ENCODE results near the gene SLC2A13. TPM values are rescaled to one million over a fixed set of nuclear protein-coding genes. Genes with fewer than 3 reads are reported as not detected.

Gene SLC2A13
- total and polyA plus RNA-seq, 3 donors from 2014 or later, result 3.3 to 19.8 (median 18.0) TPM

DNA sequence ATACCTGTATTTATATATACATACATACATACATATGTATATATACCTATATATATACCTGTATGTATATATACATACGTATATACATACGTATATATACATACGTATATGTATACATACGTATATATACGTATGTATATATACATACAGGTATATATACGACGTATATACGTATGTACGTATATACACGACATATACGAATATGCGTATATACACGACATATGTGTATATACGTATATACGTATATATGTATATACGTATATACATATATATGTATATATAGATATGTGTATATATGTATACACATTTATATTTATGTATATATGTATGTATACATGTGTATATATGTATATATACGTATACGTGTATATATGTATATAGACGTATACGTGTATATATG, 393.5 kb downstream of the SLC2A13 start:
- H3K36me3 ChIP-seq (ENCODE audit: low read depth, missing control alignments), result no peaks in the 10 kb centered on the region
- H3K27me3 ChIP-seq, result no peaks in the 10 kb centered on the region
- no peak for DNase-seq
- H3K4me3 ChIP-seq, result no peak overlapping the region
- TF ChIP-seq, protein P1, sequence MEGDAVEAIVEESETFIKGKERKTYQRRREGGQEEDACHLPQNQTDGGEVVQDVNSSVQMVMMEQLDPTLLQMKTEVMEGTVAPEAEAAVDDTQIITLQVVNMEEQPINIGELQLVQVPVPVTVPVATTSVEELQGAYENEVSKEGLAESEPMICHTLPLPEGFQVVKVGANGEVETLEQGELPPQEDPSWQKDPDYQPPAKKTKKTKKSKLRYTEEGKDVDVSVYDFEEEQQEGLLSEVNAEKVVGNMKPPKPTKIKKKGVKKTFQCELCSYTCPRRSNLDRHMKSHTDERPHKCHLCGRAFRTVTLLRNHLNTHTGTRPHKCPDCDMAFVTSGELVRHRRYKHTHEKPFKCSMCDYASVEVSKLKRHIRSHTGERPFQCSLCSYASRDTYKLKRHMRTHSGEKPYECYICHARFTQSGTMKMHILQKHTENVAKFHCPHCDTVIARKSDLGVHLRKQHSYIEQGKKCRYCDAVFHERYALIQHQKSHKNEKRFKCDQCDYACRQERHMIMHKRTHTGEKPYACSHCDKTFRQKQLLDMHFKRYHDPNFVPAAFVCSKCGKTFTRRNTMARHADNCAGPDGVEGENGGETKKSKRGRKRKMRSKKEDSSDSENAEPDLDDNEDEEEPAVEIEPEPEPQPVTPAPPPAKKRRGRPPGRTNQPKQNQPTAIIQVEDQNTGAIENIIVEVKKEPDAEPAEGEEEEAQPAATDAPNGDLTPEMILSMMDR (IDR thresholded peaks at IDR 0.05), result no peak
- TF ChIP-seq POLR2A (IDR thresholded peaks at IDR 0.05), result no peak
- H3K27ac ChIP-seq, result no peak overlapping the region
- intact Hi-C loops (cut with DNase I; ENCODE audit: low total_unique reads), result no loop called here
- no peaks in the 10 kb centered on the region for H3K4me1 ChIP-seq
- 68 to 73% methylated on average over 20 of the region's 20 CpGs for WGBS, 2 donors
- H3K9me3 ChIP-seq, result no peaks in the 10 kb centered on the region

Small RNA genes within 50 kb of the gene (small RNA-seq; reads per million reads assigned to genes)
- gene RF00414, result 0 reads per million in 2 donors

Other genes starting within 250 kb of the SLC2A13 start
- gene LRRK2, start 118.9 kb upstream of the SLC2A13 start, total RNA-seq, result 1 to 10 TPM; 5.1 to 6.2 TPM
- gene LRRK2, start 118.9 kb upstream of the SLC2A13 start, polyA plus RNA-seq (ENCODE audit: insufficient read depth, low read depth, low replicate concordance), result 3.4 TPM

All from testis (tissue), 3 donors.